SK-N-SH treated with all-trans-retinoic acid at 6 μM for 48 hours (cell line): ENCODE results near the gene VWA5B1.

Experiments used
- ATAC-seq: fragments of 200-7000 bp; cut with Tn5 transposase; 3 replicates; pipeline ENCODE4 v1.9.1; 2020; ENCODE audit warnings: mild to moderate bottlenecking, moderate library complexity
- ARNTL ChIP-seq: fragments of 450-650 bp; formaldehyde crosslinking; IDR thresholded peaks from 2 replicates; pipeline ENCODE4 v1.5.0; 2020; ENCODE audit warnings: low read depth, mild to moderate bottlenecking, moderate library complexity, borderline replicate concordance
- BACH2 ChIP-seq: fragments of 250-450 bp; sonication (Bioruptor Pico); IDR thresholded peaks from 2 replicates; pipeline ENCODE4 v1.9.0; 2021; ENCODE audit warnings: mild to moderate bottlenecking, borderline replicate concordance
- CREB5 ChIP-seq: fragments of 250-450 bp; sonication (Bioruptor Pico); IDR thresholded peaks from 2 replicates; pipeline ENCODE4 v1.5.1; 2020; ENCODE audit warnings: low read depth, mild to moderate bottlenecking, moderate library complexity
- CSDC2 ChIP-seq: fragments of 250-450 bp; sonication (Bioruptor Pico); IDR thresholded peaks from 2 replicates; pipeline ENCODE4 v1.5.0; 2020; ENCODE audit warnings: mild to moderate bottlenecking, moderate library complexity
- ESRRG ChIP-seq: fragments of 250-450 bp; sonication (Bioruptor Pico); IDR thresholded peaks from 2 replicates; pipeline ENCODE4 v1.6.1; 2021; ENCODE audit warnings: mild to moderate bottlenecking
- ISL1 ChIP-seq: fragments of 250-450 bp; sonication (Bioruptor Pico); IDR thresholded peaks from 2 replicates; pipeline ENCODE4 v2.1.2; 2022; ENCODE audit warnings: mild to moderate bottlenecking, moderate library complexity
- OSR1 ChIP-seq: fragments of 250-450 bp; sonication (Bioruptor Pico); IDR thresholded peaks from 2 replicates; pipeline ENCODE4 v1.8.0; 2022; ENCODE audit warnings: moderate library complexity, mild to moderate bottlenecking, inconsistent platforms
- PATZ1 ChIP-seq: fragments of 250-450 bp; sonication (Bioruptor Pico); IDR thresholded peaks from 2 replicates; pipeline ENCODE4 v1.8.0; 2020; ENCODE audit warnings: mild to moderate bottlenecking, moderate library complexity, borderline replicate concordance
- PPARA ChIP-seq: fragments of 250-450 bp; sonication (Bioruptor Pico); IDR thresholded peaks from 2 replicates; pipeline ENCODE4 v1.5.0; 2020; ENCODE audit warnings: mild to moderate bottlenecking, borderline replicate concordance
- RARB ChIP-seq: fragments of 250-450 bp; sonication (Bioruptor Pico); IDR thresholded peaks from 2 replicates; pipeline ENCODE4 v1.8.0; 2021; ENCODE audit warnings: mild to moderate bottlenecking, moderate library complexity
- SNAI2 ChIP-seq: fragments of 250-450 bp; sonication (Bioruptor Pico); IDR thresholded peaks from 2 replicates; pipeline ENCODE4 v1.5.0; 2020; ENCODE audit warnings: mild to moderate bottlenecking, moderate library complexity
- TCF4 ChIP-seq: fragments of 250-450 bp; sonication (Bioruptor Pico); IDR thresholded peaks from 2 replicates; pipeline ENCODE4 v1.8.0; 2021; ENCODE audit warnings: mild to moderate bottlenecking, moderate library complexity, borderline replicate concordance
- TOX ChIP-seq: fragments of 250-450 bp; sonication (Bioruptor Pico); IDR thresholded peaks from 2 replicates; pipeline ENCODE4 v1.8.0; 2021; ENCODE audit warnings: mild to moderate bottlenecking, moderate library complexity, borderline replicate concordance
- TSHZ2 ChIP-seq: fragments of 250-450 bp; sonication (Bioruptor Pico); IDR thresholded peaks from 2 replicates; pipeline ENCODE4 v1.5.0; 2020; ENCODE audit warnings: mild to moderate bottlenecking, moderate library complexity
- ZC3H10 ChIP-seq: fragments of 250-450 bp; sonication (Bioruptor Pico); IDR thresholded peaks from 2 replicates; pipeline ENCODE4 v1.5.1; 2021; ENCODE audit warnings: mild to moderate bottlenecking, moderate library complexity
- ZFP30 ChIP-seq: fragments of 450-650 bp; formaldehyde crosslinking; IDR thresholded peaks from 2 replicates; pipeline ENCODE4 v1.5.0; 2022; ENCODE audit warnings: mild to moderate bottlenecking, moderate library complexity
- ZNF70 ChIP-seq: fragments of 450-650 bp; formaldehyde crosslinking; IDR thresholded peaks from 2 replicates; pipeline ENCODE4 v1.5.0; 2020; ENCODE audit warnings: mild to moderate bottlenecking, moderate library complexity
- ZNF8 ChIP-seq: fragments of 450-650 bp; formaldehyde crosslinking; IDR thresholded peaks from 2 replicates; pipeline ENCODE4 v1.5.0; 2020; ENCODE audit warnings: mild to moderate bottlenecking, moderate library complexity
- TF ChIP-seq, protein P1 (sequence below): fragments of 250-450 bp; sonication (Bioruptor Pico); IDR thresholded peaks from 2 replicates; pipeline ENCODE4 v1.8.0; 2021; ENCODE audit warnings: low read depth, mild to moderate bottlenecking, moderate library complexity, borderline replicate concordance

VWA5B1 gene

GRCh38 chr1:20324704-20325406, 34.2 kb downstream of the VWA5B1 start:
- TF ChIP-seq ISL1 (CRISPR knock-in tag) (no peak), TSHZ2 (CRISPR knock-in tag) (no peak), TCF4 (no peak), RARB (CRISPR knock-in tag) (no peak), ZNF70 (no peak), CREB5 (CRISPR knock-in tag) (no peak), PPARA (CRISPR knock-in tag) (no peak)
- no peak for ATAC-seq

GRCh38 chr1:20325407-20325843, 34.8 kb downstream of the VWA5B1 start:
- TF ChIP-seq PPARA (CRISPR knock-in tag) = no peak
- TF ChIP-seq ARNTL (CRISPR knock-in tag) = no peak
- TF ChIP-seq ESRRG = no peak
- TF ChIP-seq ZNF70 = no peak
- TF ChIP-seq BACH2 (CRISPR knock-in tag) = no peak
- no peak for TF ChIP-seq ZNF8
- no peak for TF ChIP-seq PATZ1 (CRISPR knock-in tag)
- TF ChIP-seq CSDC2 = no peak
- TF ChIP-seq SNAI2 (CRISPR knock-in tag) = no peak
- no peak for TF ChIP-seq ZC3H10 (CRISPR knock-in tag)
- no peak for TF ChIP-seq ISL1 (CRISPR knock-in tag)
- no peak for TF ChIP-seq ZFP30 (CRISPR knock-in tag)
- TF ChIP-seq CREB5 (CRISPR knock-in tag) = no peak
- TF ChIP-seq TOX (CRISPR knock-in tag) = no peak
- no peak for TF ChIP-seq TCF4
- ATAC-seq = no peak

GRCh38 chr1:20325844-20326420, 35.3 kb downstream of the VWA5B1 start:
- ATAC-seq = no peak
- TF ChIP-seq TSHZ2 (CRISPR knock-in tag) = peak; percentile 39; the same call in 1 of the 2 replicates
- TF ChIP-seq OSR1 (CRISPR knock-in tag) = no peak
- TF ChIP-seq, protein P1, sequence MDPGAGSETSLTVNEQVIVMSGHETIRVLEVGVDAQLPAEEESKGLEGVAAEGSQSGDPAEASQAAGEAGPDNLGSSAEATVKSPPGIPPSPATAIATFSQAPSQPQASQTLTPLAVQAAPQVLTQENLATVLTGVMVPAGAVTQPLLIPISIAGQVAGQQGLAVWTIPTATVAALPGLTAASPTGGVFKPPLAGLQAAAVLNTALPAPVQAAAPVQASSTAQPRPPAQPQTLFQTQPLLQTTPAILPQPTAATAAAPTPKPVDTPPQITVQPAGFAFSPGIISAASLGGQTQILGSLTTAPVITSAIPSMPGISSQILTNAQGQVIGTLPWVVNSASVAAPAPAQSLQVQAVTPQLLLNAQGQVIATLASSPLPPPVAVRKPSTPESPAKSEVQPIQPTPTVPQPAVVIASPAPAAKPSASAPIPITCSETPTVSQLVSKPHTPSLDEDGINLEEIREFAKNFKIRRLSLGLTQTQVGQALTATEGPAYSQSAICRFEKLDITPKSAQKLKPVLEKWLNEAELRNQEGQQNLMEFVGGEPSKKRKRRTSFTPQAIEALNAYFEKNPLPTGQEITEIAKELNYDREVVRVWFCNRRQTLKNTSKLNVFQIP (CRISPR knock-in tag) = no peak
- no peak for TF ChIP-seq CREB5 (CRISPR knock-in tag)
- no peak for TF ChIP-seq TOX (CRISPR knock-in tag)
- no peak for TF ChIP-seq PATZ1 (CRISPR knock-in tag)
- peak; percentile 34 for TF ChIP-seq ISL1 (CRISPR knock-in tag)
- no peak for TF ChIP-seq ESRRG
- 0 out of 2 replicates have a peak, but pooled peaks have one; percentile 68 for TF ChIP-seq SNAI2 (CRISPR knock-in tag)
- TF ChIP-seq ZNF70 = no peak
